Measurements from ENCODE around the gene PMPCA. TPM values are rescaled to one million over a fixed set of nuclear protein-coding genes. Genes with fewer than 3 reads are reported as not detected.

The PMPCA gene
- polyA plus RNA-seq, 1 of the 3 experiments (the other 2 are of a cell fraction): 125 TPM

DNA sequence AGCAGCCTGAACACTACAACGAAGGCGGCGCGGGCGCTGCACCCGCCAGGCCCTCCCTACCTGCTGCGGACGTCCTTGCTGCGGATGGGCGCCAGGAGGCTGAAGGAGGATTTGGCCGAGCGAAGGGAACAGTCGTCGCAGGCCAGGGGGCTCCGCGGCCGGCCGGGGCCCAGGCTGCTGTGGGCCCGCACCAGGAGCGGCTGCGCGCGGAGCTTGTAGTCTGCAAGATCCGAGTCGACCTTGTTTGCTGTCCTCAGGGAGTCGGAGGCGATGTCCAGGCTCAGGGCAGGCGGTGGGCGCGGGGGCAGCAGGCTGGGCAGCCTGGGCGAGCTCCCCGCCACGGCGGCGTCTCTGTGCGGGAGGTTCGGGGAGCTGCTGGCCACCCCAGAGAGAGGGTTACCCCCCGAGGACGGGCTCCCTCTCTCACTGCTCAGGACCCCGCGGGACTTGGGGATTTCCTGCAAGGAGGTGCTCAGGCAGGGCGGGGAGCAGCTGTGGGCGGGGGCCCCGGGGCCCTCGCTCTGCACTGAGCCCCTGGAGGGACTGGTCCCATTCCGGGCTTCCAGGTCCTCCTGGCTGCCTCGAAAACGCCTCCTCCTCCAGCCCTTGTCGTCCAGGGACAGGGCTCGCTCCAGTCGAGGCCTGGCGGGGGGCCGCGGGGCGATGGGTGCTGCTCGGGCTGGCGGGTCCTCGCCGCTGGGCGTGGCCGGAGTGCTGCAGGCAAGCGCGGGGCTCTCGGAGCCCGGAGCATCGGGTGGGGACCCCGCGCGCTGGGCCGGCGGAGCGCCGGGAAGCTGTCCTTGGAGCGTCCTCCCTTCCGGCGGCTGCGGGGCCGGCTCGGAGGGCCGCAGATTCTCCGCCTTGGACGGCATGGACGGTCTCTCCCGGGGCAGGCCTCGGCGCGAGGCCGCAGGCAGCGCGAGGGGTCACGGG, 28.4 kb downstream of the PMPCA start:
- CTCF ChIA-PET: interaction anchor here (0.8 to 1.9 kb wide), 5 partner anchors 9 to 505 kb away, joined by 3 to 7 read pairs (median 4); no protein-coding TSS in a partner anchor
- TF ChIP-seq FOXJ3 (CRISPR knock-in tag; IDR thresholded peaks at IDR 0.05) (no peak), EP300 (IDR thresholded peaks at IDR 0.05; ENCODE audit: borderline replicate concordance in 1 of 2, low read depth in 1 of 2, low read length in 1 of 2) (no peak), FOSL2 (IDR thresholded peaks at IDR 0.05; ENCODE audit: borderline replicate concordance, low read depth) (no peak), USF1 (IDR thresholded peaks at IDR 0.05; ENCODE audit: borderline replicate concordance, low read depth) (no peak), TEAD4 (IDR thresholded peaks at IDR 0.05; ENCODE audit: borderline replicate concordance, insufficient read depth) (no peak), USF2 (IDR thresholded peaks at IDR 0.05; ENCODE audit: borderline replicate concordance, low read depth, low read length) (no peak), PBX3 (IDR thresholded peaks at IDR 0.05) (no peak), RXRA (IDR thresholded peaks at IDR 0.05; ENCODE audit: borderline replicate concordance, low read depth) (no peak), TCF12 (IDR thresholded peaks at IDR 0.05) (no peak), RFX5 (IDR thresholded peaks at IDR 0.05; ENCODE audit: low read length) (no peak), MXI1 (IDR thresholded peaks at IDR 0.05; ENCODE audit: low read depth, low read length) (no peak), RAD21 (IDR thresholded peaks at IDR 0.05; ENCODE audit: low read length) (no peak), ZBTB33 (IDR thresholded peaks at IDR 0.05; ENCODE audit: borderline replicate concordance, low read depth) (no peak), POLR2AphosphoS5 (IDR thresholded peaks at IDR 0.05; ENCODE audit: low read depth, low read length) (no peak), YY1 (IDR thresholded peaks at IDR 0.05; ENCODE audit: low read depth) (no peak), EZH2phosphoT487 (IDR thresholded peaks at IDR 0.05; ENCODE audit: borderline replicate concordance, low read depth) (no peak), RCOR1 (IDR thresholded peaks at IDR 0.05; ENCODE audit: low read length) (no peak)
- TF ChIP-seq, protein P1, sequence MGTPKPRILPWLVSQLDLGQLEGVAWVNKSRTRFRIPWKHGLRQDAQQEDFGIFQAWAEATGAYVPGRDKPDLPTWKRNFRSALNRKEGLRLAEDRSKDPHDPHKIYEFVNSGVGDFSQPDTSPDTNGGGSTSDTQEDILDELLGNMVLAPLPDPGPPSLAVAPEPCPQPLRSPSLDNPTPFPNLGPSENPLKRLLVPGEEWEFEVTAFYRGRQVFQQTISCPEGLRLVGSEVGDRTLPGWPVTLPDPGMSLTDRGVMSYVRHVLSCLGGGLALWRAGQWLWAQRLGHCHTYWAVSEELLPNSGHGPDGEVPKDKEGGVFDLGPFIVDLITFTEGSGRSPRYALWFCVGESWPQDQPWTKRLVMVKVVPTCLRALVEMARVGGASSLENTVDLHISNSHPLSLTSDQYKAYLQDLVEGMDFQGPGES (IDR thresholded peaks at IDR 0.05; ENCODE audit: low read depth, low read length): no peak
- TF ChIP-seq, protein P2, sequence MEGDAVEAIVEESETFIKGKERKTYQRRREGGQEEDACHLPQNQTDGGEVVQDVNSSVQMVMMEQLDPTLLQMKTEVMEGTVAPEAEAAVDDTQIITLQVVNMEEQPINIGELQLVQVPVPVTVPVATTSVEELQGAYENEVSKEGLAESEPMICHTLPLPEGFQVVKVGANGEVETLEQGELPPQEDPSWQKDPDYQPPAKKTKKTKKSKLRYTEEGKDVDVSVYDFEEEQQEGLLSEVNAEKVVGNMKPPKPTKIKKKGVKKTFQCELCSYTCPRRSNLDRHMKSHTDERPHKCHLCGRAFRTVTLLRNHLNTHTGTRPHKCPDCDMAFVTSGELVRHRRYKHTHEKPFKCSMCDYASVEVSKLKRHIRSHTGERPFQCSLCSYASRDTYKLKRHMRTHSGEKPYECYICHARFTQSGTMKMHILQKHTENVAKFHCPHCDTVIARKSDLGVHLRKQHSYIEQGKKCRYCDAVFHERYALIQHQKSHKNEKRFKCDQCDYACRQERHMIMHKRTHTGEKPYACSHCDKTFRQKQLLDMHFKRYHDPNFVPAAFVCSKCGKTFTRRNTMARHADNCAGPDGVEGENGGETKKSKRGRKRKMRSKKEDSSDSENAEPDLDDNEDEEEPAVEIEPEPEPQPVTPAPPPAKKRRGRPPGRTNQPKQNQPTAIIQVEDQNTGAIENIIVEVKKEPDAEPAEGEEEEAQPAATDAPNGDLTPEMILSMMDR (IDR thresholded peaks at IDR 0.05): no peak
- peaks cover 0 to 21% of the 10 kb centered on the region in 2 experiments; a peak in 1 of 4 replicates for H3K4me1 ChIP-seq (ENCODE audit: control insufficient read depth in 1 of 2, insufficient read depth in 2 of 2, low read depth in 1 of 2, low read length in 1 of 2)
- H3K36me3 ChIP-seq (replicated peaks in 1 of 2; ENCODE audit: control insufficient read depth in 1 of 2, insufficient read depth in 2 of 2, low read length in 1 of 2): peaks cover 6 to 39% of the 10 kb centered on the region in 2 experiments
- DNase-seq: peak; percentile 82
- no peaks in the 10 kb centered on the region for H3K27me3 ChIP-seq (ENCODE audit: insufficient read depth)
- peak overlapping the region; percentile 85 for H3K9ac ChIP-seq
- H3K27ac ChIP-seq (ENCODE audit: low read depth in 2 of 2, low read length in 1 of 2): peak overlapping the region; percentile 47 to 68; a peak in 3 of 4 replicates
- 0% methylated on average over 9 of the region's 91 CpGs for WGBS (ENCODE audit: low lambda C conversion rate)
- peaks cover 68% of the 10 kb centered on the region for H4K20me1 ChIP-seq (ENCODE audit: insufficient read depth)
- H3K79me2 ChIP-seq (ENCODE audit: insufficient read depth): peaks cover 56% of the 10 kb centered on the region
- peak overlapping the region; percentile 81 to 83 for H3K4me3 ChIP-seq (ENCODE audit: low read depth in 2 of 2, low read length in 1 of 2)
- peaks cover 27% of the 10 kb centered on the region for H3F3A ChIP-seq (replicated peaks; ENCODE audit: insufficient read depth)
- no peaks in the 10 kb centered on the region for H3K9me2 ChIP-seq
- peak overlapping the region; percentile 95 for H3K4me2 ChIP-seq
- POLR2A ChIA-PET: interaction anchor here (0.7 kb wide), 1 partner anchor 206 kb away, joined by 4 read pairs; no protein-coding TSS in a partner anchor
- no peaks in the 10 kb centered on the region for H3K9me3 ChIP-seq
- 0 out of 2 replicates have a peak overlapping the region, but pooled peaks have one; percentile 35 for H2AFZ ChIP-seq (ENCODE audit: low read depth)

Data from SK-N-SH (cell line).